Measurements from ENCODE around the gene PTGER2.

PTGER2 gene

DNA sequence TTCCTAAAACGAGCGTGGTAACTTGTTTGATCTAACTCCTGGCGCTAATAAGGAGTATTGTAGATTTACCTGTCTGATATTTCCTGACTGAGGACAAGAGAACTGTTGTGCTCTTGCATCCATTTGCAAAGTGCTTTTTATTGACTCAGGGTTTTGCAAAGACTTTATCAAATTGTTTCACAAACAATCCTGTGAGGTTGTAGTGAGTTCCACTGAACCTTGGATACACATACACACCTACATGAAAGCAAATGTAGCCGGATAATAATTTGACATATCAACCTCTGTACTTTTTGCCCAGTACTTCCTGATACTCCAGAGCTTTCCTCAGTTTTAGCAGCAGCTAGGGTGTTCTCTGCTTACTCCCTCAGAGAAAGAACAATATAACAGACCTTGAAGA, 6.7 kb upstream of the PTGER2 start:
- no peaks in the 10 kb centered on the region for H3K4me1 ChIP-seq (ENCODE audit: control insufficient read depth, insufficient read depth, low read length)

DNA sequence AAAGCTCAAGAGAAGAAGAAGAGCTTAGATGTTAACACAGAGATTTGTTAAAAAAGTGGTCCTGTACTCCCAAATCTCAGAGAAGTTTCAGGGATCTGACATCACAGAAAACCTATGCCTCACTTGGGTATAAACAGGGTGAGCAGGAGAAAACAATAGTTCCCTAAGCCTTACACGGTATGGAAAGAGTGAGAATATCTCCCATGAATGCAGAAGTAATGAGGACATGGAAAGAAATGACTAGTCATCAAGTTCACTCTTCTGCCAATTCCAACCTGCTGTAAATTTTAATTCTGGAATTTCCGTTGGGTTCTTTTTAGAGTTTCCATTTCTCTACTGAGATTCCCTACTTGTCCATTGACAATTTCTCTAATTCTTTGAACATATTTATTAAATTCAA, 6.2 kb upstream of the PTGER2 start:
- H3K27me3 ChIP-seq (ENCODE audit: control insufficient read depth, insufficient read depth, low read length): peaks cover 24% of the 10 kb centered on the region
- H3K9ac ChIP-seq (ENCODE audit: low read length): no peak overlapping the region
- H3K9me3 ChIP-seq (ENCODE audit: control insufficient read depth, insufficient read depth, low read depth, low read length): no peaks in the 10 kb centered on the region
- no peak overlapping the region for H3K27ac ChIP-seq (ENCODE audit: low read depth, low read length)
- no peaks in the 10 kb centered on the region for H3K4me1 ChIP-seq (ENCODE audit: control insufficient read depth, insufficient read depth, low read length)
- H3K36me3 ChIP-seq (ENCODE audit: control insufficient read depth, insufficient read depth, low read length): no peaks in the 10 kb centered on the region
- H3K4me3 ChIP-seq (ENCODE audit: low read depth, low read length): no peak overlapping the region

More for the DNA sequence above, 6.7 kb upstream of the PTGER2 start:
- Histone ChIP-seq H3K9me3 (ENCODE audit: control insufficient read depth, insufficient read depth, low read depth, low read length) (no peaks in the 10 kb centered on the region), H3K4me3 (ENCODE audit: low read depth, low read length) (no peak overlapping the region), H3K27me3 (ENCODE audit: control insufficient read depth, insufficient read depth, low read length) (peaks cover 18% of the 10 kb centered on the region), H3K9ac (ENCODE audit: low read length) (no peak overlapping the region), H3K27ac (ENCODE audit: low read depth, low read length) (no peak overlapping the region), H3K36me3 (ENCODE audit: control insufficient read depth, insufficient read depth, low read length) (no peaks in the 10 kb centered on the region)

GRCh38 chr14:52310541-52310940, 3.6 kb upstream of the PTGER2 start:
- Histone ChIP-seq H3K27ac (ENCODE audit: low read depth, low read length) (no peak overlapping the region), H3K27me3 (ENCODE audit: control insufficient read depth, insufficient read depth, low read length) (peaks cover 50% of the 10 kb centered on the region), H3K4me3 (ENCODE audit: low read depth, low read length) (no peak overlapping the region), H3K9ac (ENCODE audit: low read length) (no peak overlapping the region), H3K9me3 (ENCODE audit: control insufficient read depth, insufficient read depth, low read depth, low read length) (no peaks in the 10 kb centered on the region), H3K36me3 (ENCODE audit: control insufficient read depth, insufficient read depth, low read length) (no peaks in the 10 kb centered on the region), H3K4me1 (ENCODE audit: control insufficient read depth, insufficient read depth, low read length) (peaks cover 19% of the 10 kb centered on the region)

GRCh38 chr14:52312931-52313355, 1.2 kb upstream of the PTGER2 start:
- peaks cover 74% of the 10 kb centered on the region for H3K27me3 ChIP-seq (ENCODE audit: control insufficient read depth, insufficient read depth, low read length)

DNA sequence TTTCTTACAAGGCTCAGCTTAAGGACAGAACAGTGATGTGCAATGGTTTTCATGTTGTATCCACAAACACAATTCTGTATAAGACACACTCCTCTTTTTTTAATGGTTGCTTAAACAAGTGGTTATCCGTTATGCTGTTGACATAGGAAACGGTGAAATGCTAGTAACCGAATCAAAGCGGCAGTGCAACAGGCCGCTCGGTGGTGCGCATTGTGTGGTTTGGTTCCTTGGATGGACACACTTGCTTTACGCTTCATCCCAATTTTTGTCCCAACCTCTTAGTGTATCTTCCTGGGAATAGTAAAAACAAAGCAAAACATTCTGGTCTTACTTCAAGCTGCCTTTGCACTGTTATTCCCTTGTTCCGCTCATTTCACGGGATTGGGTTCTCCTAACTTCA, 650 bp upstream of the PTGER2 start:
- H3K27ac ChIP-seq (ENCODE audit: low read depth, low read length): no peak overlapping the region
- H3K4me3 ChIP-seq (ENCODE audit: low read depth, low read length): peak overlapping the region; percentile 62
- H3K36me3 ChIP-seq (ENCODE audit: control insufficient read depth, insufficient read depth, low read length): no peaks in the 10 kb centered on the region
- peaks cover 77% of the 10 kb centered on the region for H3K27me3 ChIP-seq (ENCODE audit: control insufficient read depth, insufficient read depth, low read length)
- H3K9ac ChIP-seq (ENCODE audit: low read length): no peak overlapping the region
- no peaks in the 10 kb centered on the region for H3K9me3 ChIP-seq (ENCODE audit: control insufficient read depth, insufficient read depth, low read depth, low read length)
- H3K4me1 ChIP-seq (ENCODE audit: control insufficient read depth, insufficient read depth, low read length): peaks cover 20% of the 10 kb centered on the region

More at GRCh38 chr14:52312931-52313355, 1.2 kb upstream of the PTGER2 start:
- Histone ChIP-seq H3K4me1 (ENCODE audit: control insufficient read depth, insufficient read depth, low read length) (peaks cover 20% of the 10 kb centered on the region), H3K27ac (ENCODE audit: low read depth, low read length) (no peak overlapping the region), H3K9me3 (ENCODE audit: control insufficient read depth, insufficient read depth, low read depth, low read length) (no peaks in the 10 kb centered on the region), H3K4me3 (ENCODE audit: low read depth, low read length) (no peak overlapping the region), H3K9ac (ENCODE audit: low read length) (no peak overlapping the region), H3K36me3 (ENCODE audit: control insufficient read depth, insufficient read depth, low read length) (no peaks in the 10 kb centered on the region)

- Histone ChIP-seq H3K4me1 (ENCODE audit: control insufficient read depth, insufficient read depth, low read length) (peaks cover 20% of the 10 kb centered on the region), H3K9ac (ENCODE audit: low read length) (peak overlapping the region; percentile 22)
These were observed 663 bp downstream of the PTGER2 start for GRCh38 chr14:52314595-52315354.

GRCh38 chr14:52315355-52315718, 1.2 kb downstream of the PTGER2 start:
- H3K27me3 ChIP-seq (ENCODE audit: control insufficient read depth, insufficient read depth, low read length): peaks cover 74% of the 10 kb centered on the region
- peaks cover 20% of the 10 kb centered on the region for H3K4me1 ChIP-seq (ENCODE audit: control insufficient read depth, insufficient read depth, low read length)
- peaks cover 2% of the 10 kb centered on the region; the same call in 1 of the 2 replicates for H3K9me3 ChIP-seq (ENCODE audit: control insufficient read depth, insufficient read depth, low read depth, low read length)
- no peaks in the 10 kb centered on the region for H3K36me3 ChIP-seq (ENCODE audit: control insufficient read depth, insufficient read depth, low read length)
- H3K4me3 ChIP-seq (ENCODE audit: low read depth, low read length): peak overlapping the region; percentile 62
- peak overlapping the region; percentile 22 for H3K9ac ChIP-seq (ENCODE audit: low read length)
- H3K27ac ChIP-seq (ENCODE audit: low read depth, low read length): no peak overlapping the region

More at GRCh38 chr14:52314595-52315354, 663 bp downstream of the PTGER2 start:
- Histone ChIP-seq H3K27me3 (ENCODE audit: control insufficient read depth, insufficient read depth, low read length) (peaks cover 75% of the 10 kb centered on the region), H3K9me3 (ENCODE audit: control insufficient read depth, insufficient read depth, low read depth, low read length) (no peaks in the 10 kb centered on the region), H3K27ac (ENCODE audit: low read depth, low read length) (no peak overlapping the region), H3K4me3 (ENCODE audit: low read depth, low read length) (peak overlapping the region; percentile 62), H3K36me3 (ENCODE audit: control insufficient read depth, insufficient read depth, low read length) (no peaks in the 10 kb centered on the region)

GRCh38 chr14:52318062-52318461, 4.0 kb downstream of the PTGER2 start:
- no peak overlapping the region for H3K9ac ChIP-seq (ENCODE audit: low read length)
- H3K4me1 ChIP-seq (ENCODE audit: control insufficient read depth, insufficient read depth, low read length): peaks cover 20% of the 10 kb centered on the region
- no peaks in the 10 kb centered on the region for H3K36me3 ChIP-seq (ENCODE audit: control insufficient read depth, insufficient read depth, low read length)
- H3K27me3 ChIP-seq (ENCODE audit: control insufficient read depth, insufficient read depth, low read length): peaks cover 53% of the 10 kb centered on the region
- H3K4me3 ChIP-seq (ENCODE audit: low read depth, low read length): no peak overlapping the region
- no peak overlapping the region for H3K27ac ChIP-seq (ENCODE audit: low read depth, low read length)
- peaks cover 20% of the 10 kb centered on the region for H3K9me3 ChIP-seq (ENCODE audit: control insufficient read depth, insufficient read depth, low read depth, low read length)

- H3K27ac ChIP-seq (ENCODE audit: low read depth, low read length): no peak overlapping the region
- peaks cover 44% of the 10 kb centered on the region for H3K27me3 ChIP-seq (ENCODE audit: control insufficient read depth, insufficient read depth, low read length)
- peaks cover 20% of the 10 kb centered on the region for H3K9me3 ChIP-seq (ENCODE audit: control insufficient read depth, insufficient read depth, low read depth, low read length)
- no peaks in the 10 kb centered on the region for H3K36me3 ChIP-seq (ENCODE audit: control insufficient read depth, insufficient read depth, low read length)
- H3K4me3 ChIP-seq (ENCODE audit: low read depth, low read length): no peak overlapping the region
- no peak overlapping the region for H3K9ac ChIP-seq (ENCODE audit: low read length)
- H3K4me1 ChIP-seq (ENCODE audit: control insufficient read depth, insufficient read depth, low read length): peaks cover 14% of the 10 kb centered on the region
These were observed 4.9 kb downstream of the PTGER2 start for GRCh38 chr14:52318826-52319645.

GRCh38 chr14:52319919-52320318, 5.8 kb downstream of the PTGER2 start:
- Histone ChIP-seq H3K36me3 (ENCODE audit: control insufficient read depth, insufficient read depth, low read length) (no peaks in the 10 kb centered on the region), H3K27me3 (ENCODE audit: control insufficient read depth, insufficient read depth, low read length) (peaks cover 35% of the 10 kb centered on the region), H3K9me3 (ENCODE audit: control insufficient read depth, insufficient read depth, low read depth, low read length) (peaks cover 20% of the 10 kb centered on the region), H3K4me1 (ENCODE audit: control insufficient read depth, insufficient read depth, low read length) (peaks cover 7% of the 10 kb centered on the region), H3K9ac (ENCODE audit: low read length) (no peak overlapping the region), H3K27ac (ENCODE audit: low read depth, low read length) (no peak overlapping the region), H3K4me3 (ENCODE audit: low read depth, low read length) (no peak overlapping the region)

- peaks cover 20% of the 10 kb centered on the region for H3K9me3 ChIP-seq (ENCODE audit: control insufficient read depth, insufficient read depth, low read depth, low read length)
- H3K27ac ChIP-seq (ENCODE audit: low read depth, low read length): no peak overlapping the region
- no peak overlapping the region for H3K4me3 ChIP-seq (ENCODE audit: low read depth, low read length)
- no peak overlapping the region for H3K9ac ChIP-seq (ENCODE audit: low read length)
- H3K36me3 ChIP-seq (ENCODE audit: control insufficient read depth, insufficient read depth, low read length): no peaks in the 10 kb centered on the region
- H3K27me3 ChIP-seq (ENCODE audit: control insufficient read depth, insufficient read depth, low read length): no peaks in the 10 kb centered on the region
- H3K4me1 ChIP-seq (ENCODE audit: control insufficient read depth, insufficient read depth, low read length): no peaks in the 10 kb centered on the region
These were observed 11.0 kb downstream of the PTGER2 start for GRCh38 chr14:52325126-52325525.
